HEK293T (cell line): Measurements from ENCODE around the gene RAD51B.

ENCODE experiments used
- CTBP1 ChIP-seq: fragments of 450-650 bp; IDR thresholded peaks from 2 replicates; pipeline ENCODE4 v1.6.1; 2016; ENCODE audit warnings: borderline replicate concordance
- ELF4 ChIP-seq: fragments of 450-650 bp; IDR thresholded peaks from 2 replicates; pipeline ENCODE4 v1.6.1; 2017; ENCODE audit warnings: antibody characterized with exemption
- FOXA1 ChIP-seq: fragments of 450-650 bp; IDR thresholded peaks from 2 replicates; pipeline ENCODE4 v1.6.1; 2016; ENCODE audit warnings: mild to moderate bottlenecking
- FOXK2 ChIP-seq: fragments of 450-650 bp; IDR thresholded peaks from 2 replicates; pipeline ENCODE4 v1.6.1; 2016; ENCODE audit warnings: mild to moderate bottlenecking
- L3MBTL2 ChIP-seq: fragments of 450-650 bp; conservative IDR thresholded peaks from 2 replicates; pipeline ENCODE4 v1.6.1; 2016; ENCODE audit warnings: mild to moderate bottlenecking
- LEF1 ChIP-seq: fragments of 450-650 bp; IDR thresholded peaks from 2 replicates; pipeline ENCODE4 v1.6.1; 2017; ENCODE audit warnings: mild to moderate bottlenecking, borderline replicate concordance
- NFRKB ChIP-seq: fragments of 450-650 bp; IDR thresholded peaks from 2 replicates; pipeline ENCODE4 v1.6.1; 2016; ENCODE audit warnings: mild to moderate bottlenecking, moderate library complexity
- SP1 ChIP-seq: fragments of 450-650 bp; IDR thresholded peaks from 2 replicates; pipeline ENCODE4 v1.6.1; 2017
- SUZ12 ChIP-seq: fragments of 450-650 bp; IDR thresholded peaks from 2 replicates; pipeline ENCODE4 v1.6.1; 2016; ENCODE audit warnings: mild to moderate bottlenecking
- TARDBP ChIP-seq: fragments of 450-650 bp; IDR thresholded peaks from 2 replicates; pipeline ENCODE4 v1.6.1; 2016
- ZNF384 ChIP-seq: fragments of 450-650 bp; IDR thresholded peaks from 2 replicates; pipeline ENCODE4 v1.6.1; 2016

- TF ChIP-seq FOXK2: no peak
- no peak for TF ChIP-seq ELF4
- TF ChIP-seq FOXA1: no peak
- TF ChIP-seq CTBP1: no peak
- TF ChIP-seq L3MBTL2: no peak
- TF ChIP-seq LEF1: no peak
- no peak for TF ChIP-seq SP1
- TF ChIP-seq NFRKB: no peak
- no peak for TF ChIP-seq TARDBP
- TF ChIP-seq ZNF384: no peak
- TF ChIP-seq SUZ12: no peak
Measured at GRCh38 chr14:68172627-68173026, 353.0 kb downstream of the RAD51B start.
